NCI-H1048 (cell line): ENCODE measurements around the gene MAP3K8.

Experiments
- DNase-seq: peaks from one replicate; lab custom pipeline; 2025; lab: John Stamatoyannopoulos, UW

Gene MAP3K8

GRCh38 chr10:30490289-30491000, 56.5 kb downstream of the MAP3K8 start:
- DNase-seq, result no peak

GRCh38 chr10:30491204-30491915, 57.4 kb downstream of the MAP3K8 start:
- DNase-seq, result no peak

DNA sequence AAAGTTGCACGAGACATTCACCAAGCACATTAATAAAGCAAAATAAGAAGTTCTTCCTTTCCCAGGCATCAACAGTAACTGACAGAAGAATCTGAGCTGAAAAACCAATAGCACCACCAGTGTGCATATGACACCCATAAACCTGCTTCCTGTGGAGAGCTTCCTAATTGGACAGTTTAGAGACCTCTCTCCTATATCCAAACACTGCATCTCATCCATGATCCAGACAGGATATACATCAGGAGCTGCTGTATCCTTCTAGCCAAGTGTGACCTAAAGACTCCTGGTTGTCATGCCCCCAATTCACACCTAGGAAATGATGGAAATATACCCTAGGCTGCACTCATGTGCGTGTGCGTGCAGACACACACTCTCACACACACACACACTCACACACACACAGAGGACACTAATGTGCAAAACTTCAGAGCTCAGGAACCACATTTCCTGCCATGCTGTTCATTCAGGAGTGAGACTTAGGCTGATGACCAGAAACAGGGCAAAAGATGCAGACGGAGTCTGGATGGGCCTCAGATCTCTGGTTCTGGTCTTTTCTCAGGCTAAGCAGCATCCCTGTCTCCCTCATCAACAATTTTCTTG, 58.0 kb downstream of the MAP3K8 start:
- DNase-seq, result no peak

DNA sequence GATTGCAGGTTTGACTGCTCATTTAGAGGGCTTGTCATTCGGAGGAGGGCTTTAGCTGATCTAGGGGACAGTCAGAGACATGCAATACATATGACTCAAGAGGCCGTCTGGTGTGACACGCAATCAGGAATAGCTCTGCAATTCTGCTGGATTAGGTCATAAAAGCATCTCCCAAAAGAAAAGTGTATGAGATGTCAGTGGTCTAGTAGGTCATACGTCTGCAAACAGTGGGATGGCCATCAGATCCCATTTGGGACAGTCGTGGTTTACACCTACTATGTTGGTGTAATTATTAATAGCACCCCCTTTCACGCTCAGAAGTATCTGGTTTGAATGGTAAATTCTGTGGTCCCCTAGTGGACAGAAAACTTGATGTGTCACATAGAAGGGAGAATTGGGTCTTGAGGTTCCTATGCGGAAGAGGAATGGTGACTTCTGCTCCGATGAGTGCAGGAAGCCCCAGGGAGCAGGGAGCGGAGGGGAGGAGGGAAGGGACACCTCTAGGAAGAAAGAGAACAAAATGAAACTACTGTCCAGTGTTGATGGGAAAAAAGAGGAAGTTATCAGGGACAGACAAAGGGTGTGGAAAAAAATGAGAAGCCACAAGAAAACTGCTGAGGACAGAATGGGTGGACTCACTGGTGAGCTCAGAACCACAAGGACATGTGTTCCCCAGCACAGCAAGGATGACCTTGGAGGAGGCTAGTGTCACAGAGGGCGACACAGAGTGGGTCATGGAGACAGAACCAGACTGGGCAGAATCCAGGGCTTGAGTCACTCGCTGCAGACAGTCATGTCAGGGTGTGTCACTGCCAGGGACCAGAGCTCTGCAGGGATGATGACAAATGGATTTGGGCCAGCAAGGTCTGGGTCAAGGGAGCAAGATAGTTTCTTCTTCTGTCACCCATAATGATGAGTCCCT, 59.9 kb downstream of the MAP3K8 start:
- DNase-seq, result no peak

DNA sequence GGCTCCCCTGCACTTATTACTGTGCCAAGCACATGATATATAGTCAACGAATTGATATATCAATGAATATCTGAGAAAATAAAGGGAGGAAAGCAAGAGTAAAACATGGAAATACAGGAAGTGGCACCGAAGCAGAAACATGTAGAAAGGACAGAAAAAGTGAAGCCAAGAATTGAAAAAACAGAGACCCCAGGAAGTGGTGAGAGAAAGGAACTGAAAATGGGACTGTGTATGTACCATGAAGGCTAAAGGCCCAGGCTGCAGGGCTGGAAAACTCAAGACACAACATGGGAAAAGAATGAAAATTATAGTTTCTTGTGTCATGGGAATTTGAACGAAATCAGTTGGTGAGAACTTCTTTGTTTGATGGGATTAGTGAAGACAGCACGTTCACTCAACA, 60.6 kb downstream of the MAP3K8 start:
- no peak for DNase-seq

DNA sequence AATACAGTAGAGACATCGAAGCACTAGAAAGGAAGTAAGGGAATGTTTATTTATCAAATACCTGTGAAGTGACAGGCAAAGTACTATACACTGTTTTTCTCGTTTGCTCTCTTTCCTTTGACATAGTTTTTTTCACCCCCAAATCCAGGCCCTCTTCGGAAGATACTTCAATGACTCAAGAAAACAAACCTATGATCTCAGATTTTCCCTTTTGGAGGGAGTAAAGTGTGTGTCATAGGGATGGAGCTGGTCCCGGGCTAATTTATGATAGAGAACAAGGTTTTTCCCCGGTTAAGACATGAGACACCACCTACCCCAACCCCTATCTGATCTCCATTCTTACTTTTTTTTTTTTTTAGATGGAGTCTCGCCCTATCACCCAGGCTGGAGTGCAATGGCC, 61.7 kb downstream of the MAP3K8 start:
- DNase-seq, result no peak

- DNase-seq, result no peak
Observed at GRCh38 chr10:30499816-30500215, 65.8 kb downstream of the MAP3K8 start.

GRCh38 chr10:30500534-30500933, 66.5 kb downstream of the MAP3K8 start:
- no peak for DNase-seq

DNA sequence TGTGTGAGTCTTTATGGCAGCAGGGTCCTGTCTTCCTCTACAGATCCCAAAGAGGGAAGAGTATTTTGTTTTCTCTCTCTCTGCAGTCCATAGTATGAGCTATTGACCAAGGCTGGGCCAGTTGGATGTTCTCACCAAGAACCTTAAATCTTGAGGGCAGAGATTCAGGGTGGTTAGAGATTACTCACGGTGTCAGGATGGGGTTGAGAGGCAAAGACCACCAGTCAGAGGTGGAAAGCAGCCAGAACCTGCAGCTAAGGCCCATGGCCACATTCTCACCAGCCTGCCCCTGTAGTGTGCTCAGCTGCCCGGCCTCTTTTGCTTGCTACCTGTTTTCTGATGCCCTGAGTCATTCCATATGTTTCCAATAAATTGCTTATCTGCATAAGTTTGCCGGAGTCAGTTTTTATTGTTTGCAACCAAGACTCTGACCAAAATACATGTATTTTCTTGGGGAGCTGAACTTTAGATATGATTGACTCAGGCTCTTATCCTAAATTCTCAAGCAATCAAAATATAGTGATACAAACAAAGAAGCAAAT, 67.0 kb downstream of the MAP3K8 start:
- no peak for DNase-seq

- no peak for DNase-seq
Observed at GRCh38 chr10:30502266-30503060, 68.5 kb downstream of the MAP3K8 start.

GRCh38 chr10:30503700-30504266, 69.8 kb downstream of the MAP3K8 start:
- DNase-seq, result no peak

- no peak for DNase-seq
Observed at GRCh38 chr10:30505543-30506298, 71.7 kb downstream of the MAP3K8 start.

- DNase-seq, result no peak
Observed at GRCh38 chr10:30509508-30509907, 75.5 kb downstream of the MAP3K8 start.

DNA sequence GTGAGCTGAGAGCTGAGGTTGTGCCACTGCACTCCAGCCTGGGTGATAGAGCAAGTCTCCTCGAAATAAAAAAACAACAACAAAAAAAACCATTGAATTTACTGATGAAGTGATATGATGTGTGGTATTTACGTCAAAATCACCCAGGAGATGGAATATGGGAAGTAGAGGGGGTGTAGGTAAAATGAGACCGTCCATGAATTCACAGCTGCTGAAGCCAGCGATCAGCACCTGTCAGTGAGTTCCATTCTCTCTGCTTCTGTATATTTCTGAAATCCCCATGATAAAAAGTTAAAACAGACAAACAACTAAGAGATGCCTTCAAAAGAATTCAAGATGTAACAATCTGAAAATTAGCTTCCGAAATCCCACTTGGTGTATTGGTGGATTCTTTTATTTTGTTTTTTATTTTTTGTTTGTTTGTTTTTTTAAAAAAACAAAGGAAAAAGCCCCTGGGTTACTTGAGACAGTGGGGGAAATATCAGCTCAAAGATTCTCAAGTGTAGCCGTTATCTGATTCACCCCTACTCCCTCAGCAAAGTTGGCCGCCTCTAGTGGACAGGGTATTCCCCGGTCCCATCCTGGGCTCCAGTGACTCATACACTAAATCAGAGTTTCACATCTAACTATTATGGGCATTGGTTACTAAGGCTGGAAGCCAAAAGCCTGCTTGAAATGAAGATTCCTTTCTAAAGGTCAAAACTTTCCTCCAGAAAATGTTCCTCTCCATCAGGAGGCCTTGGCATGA, 76.4 kb downstream of the MAP3K8 start:
- DNase-seq, result no peak

- DNase-seq, result no peak
Observed at GRCh38 chr10:30510932-30511700, 77.1 kb downstream of the MAP3K8 start.
